Neutrophil (primary cell): Measurements from ENCODE around the gene TRNP1.

Experiments
- H3K27ac ChIP-seq: fragments of 200-600 bp; sonication (generic); 2 replicates; pipeline ENCODE4 v1.5.1; 2016; ENCODE audit warnings: mild to moderate bottlenecking, moderate library complexity
- H3K27me3 ChIP-seq: fragments of 200-600 bp; sonication (generic); 2 replicates; pipeline ENCODE4 v1.6.0; 2016; ENCODE audit warnings: mild to moderate bottlenecking
- H3K36me3 ChIP-seq: fragments of 200-600 bp; sonication (generic); 2 replicates; pipeline ENCODE4 v1.5.1; 2017
- H3K4me1 ChIP-seq, 2 experiments: fragments of 200-600 bp in 1 of 2; sonication (generic) in 1 of 2; 1 replicate in 1 of 2; 2 replicates in 1 of 2; pipeline versions ENCODE4 v1.5.1 to v1.6.1; 2013 to 2016; ENCODE audit warnings: low read depth in 1 of 2, low read length in 1 of 2, mild to moderate bottlenecking in 1 of 2, moderate library complexity in 1 of 2; ENCODE audit not compliant: control insufficient read depth in 1 of 2, insufficient read depth in 1 of 2
- H3K4me3 ChIP-seq, 2 experiments: fragments of 200-600 bp in 1 of 2; sonication (generic) in 1 of 2; 1 replicate in 1 of 2; 2 replicates in 1 of 2; pipeline ENCODE4 v1.5.1; 2013 to 2016; ENCODE audit warnings: low read depth in 1 of 2, low read length in 1 of 2, mild to moderate bottlenecking in 1 of 2, moderate library complexity in 1 of 2
- H3K9me3 ChIP-seq: fragments of 200-600 bp; sonication (generic); 2 replicates; pipeline ENCODE4 v1.5.1; 2016
- TF ChIP-seq, protein P1 (sequence below): fragments of 200-600 bp; sonication (generic); IDR thresholded peaks from 2 replicates; pipeline ENCODE4 v1.5.1; 2016; ENCODE audit warnings: antibody characterized with exemption

TRNP1 gene

DNA sequence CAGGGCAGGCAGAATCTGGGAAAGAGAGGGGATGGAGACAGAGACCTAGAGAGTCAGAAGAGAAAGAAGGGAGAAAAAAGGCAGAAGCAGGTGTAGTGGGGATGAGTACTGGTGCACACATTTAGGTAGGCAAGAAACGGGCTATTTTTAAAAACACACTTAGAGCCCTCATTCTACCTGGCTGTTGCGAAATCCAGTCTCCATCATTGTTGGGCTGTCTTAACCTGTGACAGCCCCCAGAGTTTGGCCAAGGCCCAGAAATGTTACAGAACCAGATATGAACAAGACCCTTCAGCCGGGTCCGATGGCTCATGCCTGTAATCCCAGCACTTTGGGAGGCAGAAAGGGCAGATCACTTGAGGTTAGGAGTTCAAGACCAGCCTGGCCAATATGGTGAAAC lies 20.7 kb upstream of the TRNP1 start:
- Histone ChIP-seq H3K27me3 (peaks cover 10% of the 10 kb centered on the region), H3K4me3 (no peak overlapping the region), H3K36me3 (no peaks in the 10 kb centered on the region), H3K4me1 (no peaks in the 10 kb centered on the region), H3K27ac (no peak overlapping the region), H3K9me3 (no peaks in the 10 kb centered on the region)
- TF ChIP-seq, protein P1, sequence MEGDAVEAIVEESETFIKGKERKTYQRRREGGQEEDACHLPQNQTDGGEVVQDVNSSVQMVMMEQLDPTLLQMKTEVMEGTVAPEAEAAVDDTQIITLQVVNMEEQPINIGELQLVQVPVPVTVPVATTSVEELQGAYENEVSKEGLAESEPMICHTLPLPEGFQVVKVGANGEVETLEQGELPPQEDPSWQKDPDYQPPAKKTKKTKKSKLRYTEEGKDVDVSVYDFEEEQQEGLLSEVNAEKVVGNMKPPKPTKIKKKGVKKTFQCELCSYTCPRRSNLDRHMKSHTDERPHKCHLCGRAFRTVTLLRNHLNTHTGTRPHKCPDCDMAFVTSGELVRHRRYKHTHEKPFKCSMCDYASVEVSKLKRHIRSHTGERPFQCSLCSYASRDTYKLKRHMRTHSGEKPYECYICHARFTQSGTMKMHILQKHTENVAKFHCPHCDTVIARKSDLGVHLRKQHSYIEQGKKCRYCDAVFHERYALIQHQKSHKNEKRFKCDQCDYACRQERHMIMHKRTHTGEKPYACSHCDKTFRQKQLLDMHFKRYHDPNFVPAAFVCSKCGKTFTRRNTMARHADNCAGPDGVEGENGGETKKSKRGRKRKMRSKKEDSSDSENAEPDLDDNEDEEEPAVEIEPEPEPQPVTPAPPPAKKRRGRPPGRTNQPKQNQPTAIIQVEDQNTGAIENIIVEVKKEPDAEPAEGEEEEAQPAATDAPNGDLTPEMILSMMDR = no peak

DNA sequence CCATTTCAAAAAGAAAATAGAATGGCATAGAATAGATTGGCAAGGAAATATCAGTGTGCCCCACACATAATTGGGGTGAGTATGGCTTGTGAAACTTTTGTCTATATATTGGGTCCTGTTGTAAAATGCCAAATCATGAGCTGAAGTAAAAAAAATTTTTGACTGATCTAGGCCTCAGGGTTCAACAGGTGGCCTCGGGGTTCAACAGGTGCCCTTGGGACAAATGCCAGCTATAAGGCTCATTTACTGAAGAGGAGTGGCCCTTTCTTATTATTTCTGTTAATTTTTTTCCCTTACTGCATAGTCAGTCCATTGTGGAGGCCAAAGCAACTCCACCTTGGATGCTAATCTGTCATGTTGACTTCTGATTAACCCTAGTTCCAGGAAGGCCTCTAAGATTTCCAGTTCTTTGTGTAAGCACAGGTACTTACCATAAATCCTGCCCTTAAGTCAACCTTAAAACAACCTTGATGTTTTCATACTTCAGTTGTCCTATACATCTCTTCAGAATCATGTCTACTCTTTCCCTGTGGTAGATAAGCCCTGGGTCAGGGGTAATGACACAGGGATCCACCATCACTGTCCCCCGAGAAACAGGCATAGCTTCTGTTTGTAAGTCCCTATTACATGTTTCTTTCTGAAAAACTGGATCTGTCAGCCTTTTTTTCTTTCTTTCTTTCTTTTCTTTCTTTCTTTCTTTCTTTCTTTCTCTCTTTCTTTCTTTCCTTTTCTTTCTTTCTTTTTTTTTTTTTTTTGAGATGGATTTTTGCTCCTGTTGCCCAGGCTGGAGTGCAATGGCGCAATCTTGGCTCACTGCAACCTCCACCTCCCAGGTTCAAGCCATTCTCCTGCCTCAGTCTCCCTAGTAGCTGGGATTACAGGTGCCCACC lies 16.6 kb upstream of the TRNP1 start:
- Histone ChIP-seq H3K9me3 (no peaks in the 10 kb centered on the region), H3K27me3 (peaks cover 9% of the 10 kb centered on the region), H3K4me3 (no peak overlapping the region), H3K27ac (no peak overlapping the region), H3K4me1 (no peaks in the 10 kb centered on the region), H3K36me3 (no peaks in the 10 kb centered on the region)
- TF ChIP-seq, protein P1 = no peak

DNA sequence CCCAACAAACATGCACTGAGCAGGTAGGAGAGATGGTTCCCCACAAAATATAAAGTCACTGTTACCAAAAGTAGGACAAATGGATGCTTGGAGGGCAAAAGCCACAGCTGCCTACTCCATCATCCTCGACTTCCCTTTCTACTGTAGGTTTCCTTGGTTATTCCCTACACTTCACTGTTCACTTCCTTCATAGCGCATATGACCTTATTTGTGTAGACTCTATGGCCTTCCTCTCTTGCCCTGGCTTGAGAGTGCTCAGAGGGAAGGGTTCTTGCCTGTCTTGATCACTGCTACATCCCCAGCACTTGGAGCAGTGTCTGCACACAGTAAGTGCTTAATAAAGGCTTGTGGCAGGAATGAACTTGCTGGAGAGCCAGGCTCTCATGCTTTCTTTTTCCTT lies 14.6 kb upstream of the TRNP1 start:
- H3K27me3 ChIP-seq = peaks cover 12% of the 10 kb centered on the region
- no peak overlapping the region for H3K27ac ChIP-seq
- no peak overlapping the region for H3K4me3 ChIP-seq
- no peaks in the 10 kb centered on the region for H3K9me3 ChIP-seq
- H3K4me1 ChIP-seq = no peaks in the 10 kb centered on the region
- no peaks in the 10 kb centered on the region for H3K36me3 ChIP-seq
- TF ChIP-seq, protein P1 = no peak

DNA sequence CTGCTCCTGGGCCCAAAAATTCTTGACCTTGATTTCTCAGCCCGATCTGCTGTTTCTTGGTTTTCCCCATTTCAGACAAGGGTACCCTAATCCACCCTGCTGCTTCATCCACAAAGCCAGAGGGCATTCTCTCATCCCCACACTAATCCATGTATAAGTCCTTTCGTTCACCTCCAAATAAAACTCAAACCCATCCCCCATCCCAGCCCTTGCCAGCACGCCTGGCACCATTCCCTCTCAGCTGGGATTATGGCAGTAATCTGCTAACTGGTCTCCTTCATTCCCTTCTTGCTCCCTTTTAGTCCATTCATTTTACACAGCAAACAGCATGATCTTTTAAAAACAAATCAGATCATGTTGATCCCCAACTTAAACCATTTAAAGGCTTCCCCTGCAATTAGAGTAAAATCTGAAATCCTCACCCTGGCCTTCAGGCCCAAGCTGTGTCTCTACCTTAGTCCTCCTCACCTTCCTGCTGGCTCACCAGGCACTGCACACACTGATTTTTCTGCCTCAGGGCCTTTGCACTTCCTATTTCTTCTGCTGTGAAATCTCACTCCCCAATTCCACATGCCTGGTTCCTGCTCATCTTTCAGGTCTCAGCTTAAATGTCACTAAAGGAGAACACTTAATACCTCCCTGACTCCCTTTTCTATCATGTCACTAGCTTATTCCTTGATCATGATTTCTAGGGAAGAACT lies 12.2 kb upstream of the TRNP1 start:
- no peak overlapping the region for H3K27ac ChIP-seq
- H3K27me3 ChIP-seq = peaks cover 36% of the 10 kb centered on the region
- H3K9me3 ChIP-seq = no peaks in the 10 kb centered on the region
- no peaks in the 10 kb centered on the region for H3K4me1 ChIP-seq
- H3K4me3 ChIP-seq = no peak overlapping the region
- TF ChIP-seq, protein P1 = no peak
- H3K36me3 ChIP-seq = no peaks in the 10 kb centered on the region

DNA sequence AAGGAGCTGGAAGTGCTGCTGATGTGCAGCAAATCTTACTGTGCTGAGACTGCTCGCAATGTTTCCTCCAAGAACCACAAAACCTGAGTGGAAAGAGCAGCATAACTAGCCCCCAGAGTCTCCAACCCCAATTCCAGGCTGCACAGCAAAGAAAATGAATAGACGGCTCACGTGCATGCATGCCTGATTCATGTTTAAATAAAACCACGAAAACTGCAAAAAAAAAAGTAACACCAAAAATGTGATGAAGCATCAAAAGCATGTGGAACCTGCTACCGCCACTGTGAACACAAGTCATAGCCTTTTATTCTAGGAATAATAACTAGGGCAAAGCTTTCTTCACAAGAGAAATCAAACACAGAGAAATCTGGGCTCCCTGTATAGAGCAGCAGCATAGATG lies 9.6 kb upstream of the TRNP1 start:
- TF ChIP-seq, protein P1 = no peak
- Histone ChIP-seq H3K36me3 (no peaks in the 10 kb centered on the region), H3K4me1 (no peaks in the 10 kb centered on the region), H3K4me3 (no peak overlapping the region), H3K27me3 (peaks cover 61% of the 10 kb centered on the region), H3K27ac (no peak overlapping the region), H3K9me3 (no peaks in the 10 kb centered on the region)
